GM12878 (cell line): ENCODE measurements around the gene BNIP2. TPM values are rescaled to one million over a fixed set of nuclear protein-coding genes. Genes with fewer than 3 reads are reported as not detected.

Experiments
- ATAC-seq: fragments of 200-7000 bp; cut with Tn5 transposase; 3 replicates; pipeline ENCODE4 v1.9.1; 2020; ENCODE audit warnings: mild to moderate bottlenecking, moderate library complexity
- BruUV-seq: library from RNA; stranded (reverse); fragments of 400-500 nt; replicated peaks from 2 replicates; lab custom pipeline; 2021; lab: Mats Ljungman, UMichigan
- CTCF ChIA-PET: fragments of 300-600 bp; sonication (Branson Sonifier 250); formaldehyde crosslinking; extraction: SDS; loops from one replicate; lab custom pipeline; 2021; ENCODE audit warnings: inconsistent platforms; lab: Yijun Ruan, JAX
- POLR2A ChIA-PET: fragments of 350-600 bp; formaldehyde crosslinking; extraction: SDS; loops from one replicate; lab custom pipeline; 2021; ENCODE audit warnings: inconsistent platforms; lab: Charles Lee
- RAD21 ChIA-PET: fragments of 300-600 bp; sonication (Branson Sonifier 250); formaldehyde crosslinking; loops from one replicate; lab custom pipeline; 2023; ENCODE audit warnings: antibody characterized with exemption; ENCODE audit not compliant: unreplicated experiment; lab: Charles Lee
- SMC1A ChIA-PET: fragments of 300-600 bp; sonication (Branson Sonifier 250); formaldehyde crosslinking; loops from one replicate; lab custom pipeline; 2023; ENCODE audit not compliant: unreplicated experiment, uncharacterized antibody; lab: Charles Lee
- DNase-seq: peaks from one replicate; pipeline ENCODE4 v3.0.0-alpha.2; 2011; ENCODE audit warnings: low read depth, low spot score
- FAIRE-seq: peaks from 3 replicates; lab custom pipeline; 2011; peaks lifted over from hg19 to GRCh38; lab: Jason Lieb, UNC
- H2AFZ ChIP-seq: 2 replicates; pipeline ENCODE4 v1.6.0; 2011; ENCODE audit warnings: low read depth, low read length, control low read depth; ENCODE audit not compliant: control insufficient read depth
- H3K27ac ChIP-seq: 2 replicates; pipeline ENCODE4 v1.5.1; 2011; ENCODE audit warnings: control low read depth; ENCODE audit not compliant: control insufficient read depth, insufficient read depth
- H3K27me3 ChIP-seq, 2 experiments: replicated peaks in 1 of 2; 2 replicates each; pipeline versions ENCODE4 v1.6.0 to v1.6.1; 2011; ENCODE audit warnings: low read length in 1 of 2; ENCODE audit not compliant: control insufficient read depth in 2 of 2, insufficient read depth in 2 of 2
- H3K36me3 ChIP-seq, 2 experiments: 2 replicates each; pipeline ENCODE4 v1.5.1; 2011; ENCODE audit warnings: low read length in 1 of 2; ENCODE audit not compliant: control insufficient read depth in 2 of 2, insufficient read depth in 2 of 2
- H3K4me1 ChIP-seq: 2 replicates; pipeline ENCODE4 v1.6.1; 2011; ENCODE audit warnings: mild to moderate bottlenecking, low read length, moderate library complexity, mixed read lengths; ENCODE audit not compliant: control insufficient read depth, insufficient read depth
- H3K4me2 ChIP-seq: 2 replicates; pipeline ENCODE4 v1.6.0; 2011; ENCODE audit warnings: control low read depth; ENCODE audit not compliant: control insufficient read depth, insufficient read depth
- H3K4me3 ChIP-seq: fragments of 200-600 bp; sonication (generic); 2 replicates; pipeline ENCODE4 v1.5.1; 2016
- H3K79me2 ChIP-seq: 2 replicates; pipeline ENCODE4 v1.6.0; 2011; ENCODE audit warnings: low read length; ENCODE audit not compliant: control insufficient read depth, insufficient read depth
- H3K9ac ChIP-seq: 2 replicates; pipeline ENCODE4 v1.8.0; 2011; ENCODE audit warnings: low read length, control low read depth, mixed read lengths; ENCODE audit not compliant: control insufficient read depth, insufficient read depth
- H3K9me3 ChIP-seq: replicated peaks from 3 replicates; pipeline ENCODE4 v1.5.1; 2011; ENCODE audit warnings: mild to moderate bottlenecking, low read length; ENCODE audit not compliant: control insufficient read depth, insufficient read depth
- H4K20me1 ChIP-seq: 2 replicates; pipeline ENCODE4 v1.6.0; 2011; ENCODE audit not compliant: control insufficient read depth, insufficient read depth
- DPF2 ChIP-seq: fragments of 450-650 bp; IDR thresholded peaks from 2 replicates; pipeline ENCODE4 v1.6.1; 2017; ENCODE audit warnings: mild to moderate bottlenecking
- EGR1 ChIP-seq, 2 experiments: IDR thresholded peaks; 1 replicate in 1 of 2; 2 replicates in 1 of 2; pipeline ENCODE4 v1.6.1; 2011 to 2012; ENCODE audit warnings: low read depth in 2 of 2, low read length in 2 of 2, borderline replicate concordance in 1 of 2, mild to moderate bottlenecking in 1 of 2, moderate library complexity in 1 of 2
- FOS ChIP-seq: IDR thresholded peaks from 3 replicates; pipeline ENCODE4 v1.6.1; 2011; ENCODE audit warnings: borderline replicate concordance; ENCODE audit not compliant: insufficient read length; ENCODE audit errors: extremely low read depth
- IRF5 ChIP-seq: fragments of 450-650 bp; IDR thresholded peaks from 2 replicates; pipeline ENCODE4 v1.6.1; 2017; ENCODE audit warnings: borderline replicate concordance
- PAX8 ChIP-seq: fragments of 450-650 bp; IDR thresholded peaks from 2 replicates; pipeline ENCODE4 v1.6.1; 2017; ENCODE audit warnings: mild to moderate bottlenecking, moderate library complexity
- RB1 ChIP-seq: fragments of 450-650 bp; formaldehyde crosslinking; IDR thresholded peaks from 2 replicates; pipeline ENCODE4 v1.6.1; 2017; ENCODE audit warnings: mild to moderate bottlenecking, borderline replicate concordance
- SMAD1 ChIP-seq: fragments of 450-650 bp; IDR thresholded peaks from 2 replicates; pipeline ENCODE4 v1.6.1; 2018; ENCODE audit warnings: mild to moderate bottlenecking, low read depth; ENCODE audit not compliant: partially characterized antibody
- SUZ12 ChIP-seq: fragments of 200-600 bp; sonication (generic); IDR thresholded peaks from one replicate; pipeline ENCODE4 v1.6.1; 2018; ENCODE audit warnings: antibody characterized with exemption, mild to moderate bottlenecking; ENCODE audit not compliant: unreplicated experiment
- whole genome bisulfite sequencing: methylation state at CpG from one replicate; pipeline ENCODE4 v1.1.6; 2016; ENCODE audit warnings: low lambda C conversion rate; ENCODE audit not compliant: insufficient replicate concordance, insufficient coverage; ENCODE audit errors: missing lambda C conversion rate; 5-methylcytosine and 5-hydroxymethylcytosine counted together
- in situ Hi-C: fragments of 300-500 bp; cut with MboI; formaldehyde crosslinking; loops from 9 replicates; pipeline ENCODE4 v1.14.3; 2018; ENCODE audit warnings: mixed read lengths
- intact Hi-C: fragments of 100-400 bp; cut with micrococcal nuclease; formaldehyde crosslinking; loops from one replicate; pipeline ENCODE4 v1.14.2; 2022; ENCODE audit not compliant: unreplicated experiment
- polyA plus RNA-seq, 11 experiments: library from polyadenylated mRNA; depleted of rRNA in 4 of 11; unstranded in 6 of 11; stranded (reverse) in 5 of 11; fragments of >200 nt; fragmentation: Nextera tagmentation in 4 of 11; fragmentation: Illumina TruSeq in 1 of 11; extraction: Ambion mirVana in 4 of 11; extraction: Trizol in 1 of 11; gene quantifications; 1 replicate in 1 of 11; 2 replicates in 10 of 11; pipeline versions ENCODE4 v1.2.1 to v1.2.3, GENCODE V29; 2011 to 2016; ENCODE audit warnings: inconsistent platforms in 2 of 11, missing spikeins in 2 of 11, low read depth in 1 of 11
- total RNA-seq, 4 experiments: library from RNA; depleted of rRNA in 3 of 4; stranded (reverse); fragments of >200 nt in 3 of 4; fragmentation: Illumina TruSeq in 1 of 4; extraction: Trizol in 1 of 4; gene quantifications; 2 replicates each; pipeline versions ENCODE4 v1.2.1 to v1.2.3, GENCODE V29; 2013 to 2021

The BNIP2 gene
- total and polyA plus RNA-seq, 10 of the 15 experiments (the other 5 are each of a cell fraction or from before 2014, with no cell fraction given): 29.9 to 122 (median 67.7) TPM

DNA sequence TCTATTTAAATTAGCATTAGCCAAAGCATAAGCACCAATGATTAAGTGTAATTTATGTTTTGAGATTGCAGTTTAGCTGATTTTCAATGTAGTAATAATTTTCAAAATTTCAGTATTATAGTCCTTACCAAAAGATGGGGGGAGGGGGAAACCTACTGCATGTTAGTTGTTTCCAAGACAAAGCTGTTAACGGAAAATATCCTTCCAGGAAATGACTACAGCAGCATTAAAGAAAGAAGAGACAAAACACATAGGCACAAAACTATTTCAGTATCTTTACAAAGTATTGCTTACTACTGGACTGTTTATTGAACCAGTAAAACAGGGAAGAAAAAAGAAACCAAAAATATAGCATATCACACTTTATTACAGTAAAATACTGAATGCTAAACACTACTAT, 10.5 kb downstream of the BNIP2 start (continued):
- TF ChIP-seq IRF5: no peak
- no peak for TF ChIP-seq FOS
- no peak for TF ChIP-seq EGR1 (IDR thresholded peaks at IDR 0.05; ENCODE audit: borderline replicate concordance in 1 of 2, low read depth in 2 of 2, low read length in 2 of 2)

DNA sequence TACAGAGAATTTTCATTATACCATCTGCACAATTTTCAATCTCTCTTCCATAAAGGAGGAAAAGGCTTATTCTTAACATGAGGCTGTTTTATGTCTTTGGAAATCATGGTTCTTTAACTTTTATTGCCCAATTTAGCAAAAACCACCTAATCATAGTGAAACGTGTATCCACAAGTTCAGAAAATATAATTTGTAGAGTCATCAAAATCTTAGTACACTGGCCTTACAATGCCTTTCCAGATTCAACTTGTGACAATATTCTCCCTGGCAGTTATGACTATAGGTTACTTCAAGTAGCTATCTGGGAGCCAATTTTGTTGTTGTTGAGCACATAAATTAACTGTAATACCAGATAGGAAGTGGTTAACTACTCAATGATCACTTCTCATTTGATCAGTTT, 10.9 kb downstream of the BNIP2 start:
- RAD21 ChIA-PET: no interaction called here
- H2AFZ ChIP-seq: no peak overlapping the region
- H3K9me3 ChIP-seq: no peaks in the 10 kb centered on the region
- H3K79me2 ChIP-seq: peaks cover 2% of the 10 kb centered on the region
- no peaks in the 10 kb centered on the region for H3K4me1 ChIP-seq
- POLR2A ChIA-PET: no interaction called here
- no peaks in the 10 kb centered on the region for H3K27me3 ChIP-seq
- TF ChIP-seq SUZ12: no peak
- no peak for TF ChIP-seq RB1
- TF ChIP-seq PAX8: no peak
- TF ChIP-seq SMAD1: no peak
- no peak for TF ChIP-seq DPF2
- no peak overlapping the region for H3K27ac ChIP-seq
- SMC1A ChIA-PET: no interaction called here
- no peak overlapping the region for H3K4me3 ChIP-seq
- no peak overlapping the region for H3K9ac ChIP-seq
- H3K36me3 ChIP-seq: peaks cover 12 to 33% of the 10 kb centered on the region in 2 experiments; a peak in 3 of 4 replicates
- BruUV-seq: no TSS peak
- H4K20me1 ChIP-seq: no peaks in the 10 kb centered on the region
- CTCF ChIA-PET: no interaction called here
- no peak for FAIRE-seq
- in situ Hi-C loops (no loop called here), intact Hi-C loops (no loop called here)
- 44% methylated on average over 1 of the region's 1 CpG for WGBS
- no peak overlapping the region for H3K4me2 ChIP-seq
- no peak for DNase-seq
- ATAC-seq: no peak
